A549 treated with dexamethasone at 1 μM for 4 hours (cell line): ENCODE measurements around the gene NPIPB8. TPM values are rescaled to one million over a fixed set of nuclear protein-coding genes. Genes with fewer than 3 reads are reported as not detected.

Experiments used
- total RNA-seq: library from RNA; stranded (reverse); fragments of 200-300 nt; extraction: Qiagen RNA extraction; gene quantifications from 5 replicates; pipeline ENCODE4 v1.2.3, GENCODE V29; 2022

NPIPB8 gene
- total RNA-seq = 0.25 to 0.66 TPM (median 0.35 TPM) in 4 of 5 replicates, not detected in the other

DNA sequence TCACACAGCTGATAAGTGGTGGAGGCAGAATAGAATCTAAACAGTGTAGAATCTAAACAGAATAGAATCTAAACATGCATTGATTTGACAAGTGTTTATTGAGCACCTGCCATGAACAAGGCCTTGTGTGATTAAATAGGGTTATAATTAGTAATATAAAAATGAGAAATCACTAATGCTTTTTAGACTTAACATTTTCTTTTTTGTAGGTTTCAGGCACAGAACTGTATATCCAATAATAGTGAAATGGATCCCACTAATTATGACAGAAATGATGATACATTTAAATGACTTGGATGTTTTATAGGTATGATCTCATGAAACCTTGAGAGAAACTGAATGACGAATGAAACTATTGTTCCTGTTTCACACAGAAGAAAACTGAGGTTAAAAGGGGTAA, at the start of gene NPIPB8:
Gene NPIPB8, plus strand, starts transcription at position 301 of the 400 bp plus-strand sequence. CDS start 296 bp downstream, outside the sequence.

DNA sequence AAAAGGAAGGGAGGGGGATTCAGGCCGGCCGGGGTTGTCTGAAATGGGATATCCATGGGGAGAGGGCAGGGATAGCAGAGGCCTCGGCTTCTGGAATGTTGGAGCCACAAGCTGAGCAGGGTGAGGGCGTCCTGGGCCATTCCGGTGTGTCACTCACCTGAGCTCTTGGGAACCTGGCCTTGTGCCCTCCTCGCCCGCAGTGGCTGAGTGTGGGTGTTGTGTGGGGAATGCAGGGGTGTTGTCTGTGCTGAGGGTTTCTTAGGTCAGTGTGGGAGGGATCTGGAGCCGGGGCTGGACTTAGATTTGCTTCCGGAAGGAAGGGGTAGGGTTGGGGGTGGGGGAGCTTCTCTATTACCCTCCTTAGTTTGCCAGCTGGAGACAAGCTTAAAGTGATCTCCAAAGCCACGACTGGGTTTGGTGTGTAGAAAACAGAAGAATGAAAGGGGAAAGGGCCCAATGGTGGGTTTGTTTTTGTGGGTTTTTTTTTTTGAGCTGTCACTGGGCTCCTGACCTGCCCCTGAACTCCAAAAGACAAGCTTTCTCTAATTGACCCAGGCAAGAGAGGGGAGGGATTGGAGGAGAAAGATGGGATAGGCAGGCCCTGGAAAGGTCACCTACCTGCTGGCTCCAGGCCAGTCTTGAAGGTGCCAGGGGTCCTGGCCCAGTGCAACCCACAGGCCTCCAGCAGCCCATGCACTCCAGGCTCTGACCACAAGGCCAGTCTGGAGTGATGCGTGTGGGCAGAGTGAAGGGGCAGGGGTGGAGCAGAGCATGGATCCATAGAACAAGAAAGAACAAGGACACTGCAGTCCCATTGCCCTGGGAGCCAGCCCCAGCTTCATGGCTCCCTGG, 40.8 kb upstream of the NPIPB8 start, which contains the start of gene SULT1A2:
Gene SULT1A2, minus strand, starts transcription at position 211 of the 852 bp plus-strand sequence. CDS start 1,120 bp downstream, outside the sequence.

GRCh38 chr16:28609631-28610594, 28.0 kb upstream of the NPIPB8 start, which contains the start of gene SULT1A1:
Gene SULT1A1 (minus strand): TSS chr16:28610044. CDS start chr16:28608855, 1,189 bp downstream.

Other genes with a start within 250 kb of the NPIPB8 start
- gene EIF3CL, start 234.2 kb upstream of the NPIPB8 start, total RNA-seq = 69.7 to 108 TPM (median 77.8 TPM) in 5 replicates
- gene NPIPB7, start 165.7 kb upstream of the NPIPB8 start, total RNA-seq = 0.11 to 0.38 TPM (median 0.22 TPM) in 3 of 5 replicates, not detected in the others
- gene CLN3, start 146.0 kb upstream of the NPIPB8 start, total RNA-seq = 19.7 to 44.0 TPM (median 35.6 TPM) in 5 replicates
- 0.06 to 0.08 TPM (median 0.06 TPM) in 4 of 5 replicates, not detected in the other for gene APOBR, start 143.4 kb upstream of the NPIPB8 start, total RNA-seq
- gene IL27, start 131.2 kb upstream of the NPIPB8 start, total RNA-seq = not detected in 5 replicates
- 10.5 to 19.3 TPM (median 15.5 TPM) in 5 replicates for gene NUPR1, start 99.1 kb upstream of the NPIPB8 start, total RNA-seq
- gene SGF29, start 84.1 kb upstream of the NPIPB8 start, total RNA-seq = 21.1 to 27.1 TPM (median 24.0 TPM) in 5 replicates
- gene SULT1A2, start 41.0 kb upstream of the NPIPB8 start, total RNA-seq = 0.05 to 0.15 TPM (median 0.09 TPM) in 3 of 5 replicates, not detected in the others
- 5.1 to 6.0 TPM (median 5.4 TPM) in 5 replicates for gene SULT1A1, start 28.0 kb upstream of the NPIPB8 start, total RNA-seq
- gene EIF3C, start 73.4 kb downstream of the NPIPB8 start, total RNA-seq = 198 to 442 TPM (median 410 TPM) in 5 replicates
- gene NPIPB9, start 113.7 kb downstream of the NPIPB8 start, total RNA-seq = 1.1 to 2.2 TPM (median 1.6 TPM) in 5 replicates
- 75.0 to 136 TPM (median 128 TPM) in 5 replicates for gene ATXN2L, start 184.9 kb downstream of the NPIPB8 start, total RNA-seq
- gene TUFM, start 208.3 kb downstream of the NPIPB8 start, total RNA-seq = 215 to 304 TPM (median 279 TPM) in 5 replicates
- 17.0 to 31.4 TPM (median 27.8 TPM) in 5 replicates for gene SH2B1, start 225.8 kb downstream of the NPIPB8 start, total RNA-seq
- 1.4 to 5.5 TPM (median 2.1 TPM) in 5 replicates for gene ATP2A1, start 240.4 kb downstream of the NPIPB8 start, total RNA-seq